HepG2 (cell line): ENCODE results near the gene IL6ST. TPM values are rescaled to one million over a fixed set of nuclear protein-coding genes. Genes with fewer than 3 reads are reported as not detected.
A peak's percentile ranks its signal among the peaks of the same experiment; 100 is the strongest.

Experiments
- CBX1 ChIP-seq: IDR thresholded peaks from one replicate; pipeline ENCODE4 v1.6.1; 2016; ENCODE audit warnings: antibody characterized with exemption, low read depth
- ISX ChIP-seq: sonication (generic); formaldehyde crosslinking; conservative IDR thresholded peaks from 2 replicates; pipeline ENCODE4 v1.5.0; 2020; ENCODE audit warnings: missing genetic modification reagents
- JDP2 ChIP-seq: sonication (generic); formaldehyde crosslinking; IDR thresholded peaks from 2 replicates; pipeline ENCODE4 v1.8.1; 2022; ENCODE audit warnings: missing genetic modification reagents, borderline replicate concordance
- KDM5B ChIP-seq: sonication (generic); formaldehyde crosslinking; IDR thresholded peaks from 2 replicates; pipeline ENCODE4 v1.4.0; 2020; ENCODE audit warnings: missing genetic modification reagents, mild to moderate bottlenecking, borderline replicate concordance
- MYNN ChIP-seq: sonication (generic); formaldehyde crosslinking; IDR thresholded peaks from 2 replicates; pipeline ENCODE4 v1.4.0; 2020; ENCODE audit warnings: mild to moderate bottlenecking, low read depth, missing genetic modification reagents
- NAIF1 ChIP-seq: sonication (generic); formaldehyde crosslinking; IDR thresholded peaks from 2 replicates; pipeline ENCODE4 v1.5.0; 2020; ENCODE audit warnings: mild to moderate bottlenecking, missing genetic modification reagents, borderline replicate concordance
- NCOA2 ChIP-seq: sonication (generic); formaldehyde crosslinking; IDR thresholded peaks from 2 replicates; pipeline ENCODE4 v1.8.0; 2022; ENCODE audit warnings: inconsistent platforms
- ZNF350 ChIP-seq: sonication (generic); formaldehyde crosslinking; IDR thresholded peaks from 2 replicates; pipeline ENCODE4 v1.4.0; 2020; ENCODE audit warnings: mild to moderate bottlenecking, low read depth, missing genetic modification reagents, borderline replicate concordance
- ZNF460 ChIP-seq: sonication (generic); formaldehyde crosslinking; IDR thresholded peaks from 2 replicates; pipeline ENCODE4 v1.5.1; 2020; ENCODE audit warnings: missing genetic modification reagents, mild to moderate bottlenecking, borderline replicate concordance
- ZNF549 ChIP-seq: sonication (generic); formaldehyde crosslinking; IDR thresholded peaks from 2 replicates; pipeline ENCODE4 v1.5.0; 2020; ENCODE audit warnings: missing genetic modification reagents
- ZNF775 ChIP-seq: sonication (generic); formaldehyde crosslinking; IDR thresholded peaks from 2 replicates; pipeline ENCODE4 v1.4.0; 2020; ENCODE audit warnings: missing genetic modification reagents, mild to moderate bottlenecking, moderate library complexity, borderline replicate concordance
- polyA plus RNA-seq, 8 experiments: library from polyadenylated mRNA; depleted of rRNA in 3 of 8; stranded (reverse) in 7 of 8; unstranded in 1 of 8; fragments of >200 nt; fragmentation: Illumina TruSeq in 4 of 8; extraction: Trizol in 4 of 8; gene quantifications; 2 replicates each; pipeline versions ENCODE4 v1.2.1 to v1.2.3, GENCODE V29; 2011 to 2016; ENCODE audit warnings: low read depth in 4 of 8, missing spikeins in 1 of 8, mixed read lengths in 1 of 8; ENCODE audit not compliant: insufficient read depth in 1 of 8
- total RNA-seq, 5 experiments: library from RNA; depleted of rRNA; stranded (reverse); fragments of >200 nt; fragmentation: Illumina TruSeq; extraction: Trizol; gene quantifications; 2 replicates each; pipeline ENCODE4 v1.2.3, GENCODE V29; 2016; ENCODE audit warnings: low read depth in 1 of 5
- TF ChIP-seq, protein P1 (sequence below): sonication (generic); formaldehyde crosslinking; IDR thresholded peaks from 2 replicates; pipeline ENCODE4 v1.4.0; 2020; ENCODE audit warnings: missing genetic modification reagents
- TF ChIP-seq, protein P2 (sequence below): IDR thresholded peaks from 2 replicates; pipeline ENCODE4 v1.6.1; 2016; ENCODE audit warnings: control low read depth
- TF ChIP-seq, protein P3 (sequence below): IDR thresholded peaks from 2 replicates; pipeline ENCODE4 v1.6.1; 2016; ENCODE audit warnings: missing compliant biosample characterization, missing genetic modification reagents, borderline replicate concordance
- TF ChIP-seq, protein P4 (sequence below): sonication (generic); formaldehyde crosslinking; IDR thresholded peaks from 2 replicates; pipeline ENCODE4 v1.4.0; 2020; ENCODE audit warnings: low read depth, missing genetic modification reagents
- TF ChIP-seq, protein P5 (sequence below): sonication (generic); formaldehyde crosslinking; IDR thresholded peaks from 2 replicates; pipeline ENCODE4 v1.5.1; 2020; ENCODE audit warnings: missing genetic modification reagents, mild to moderate bottlenecking, borderline replicate concordance

Gene IL6ST
- total and polyA plus RNA-seq, 2 of the 13 experiments (the other 11 are each of a cell fraction or from before 2014, with no cell fraction given), result 66.6 to 166 TPM

DNA sequence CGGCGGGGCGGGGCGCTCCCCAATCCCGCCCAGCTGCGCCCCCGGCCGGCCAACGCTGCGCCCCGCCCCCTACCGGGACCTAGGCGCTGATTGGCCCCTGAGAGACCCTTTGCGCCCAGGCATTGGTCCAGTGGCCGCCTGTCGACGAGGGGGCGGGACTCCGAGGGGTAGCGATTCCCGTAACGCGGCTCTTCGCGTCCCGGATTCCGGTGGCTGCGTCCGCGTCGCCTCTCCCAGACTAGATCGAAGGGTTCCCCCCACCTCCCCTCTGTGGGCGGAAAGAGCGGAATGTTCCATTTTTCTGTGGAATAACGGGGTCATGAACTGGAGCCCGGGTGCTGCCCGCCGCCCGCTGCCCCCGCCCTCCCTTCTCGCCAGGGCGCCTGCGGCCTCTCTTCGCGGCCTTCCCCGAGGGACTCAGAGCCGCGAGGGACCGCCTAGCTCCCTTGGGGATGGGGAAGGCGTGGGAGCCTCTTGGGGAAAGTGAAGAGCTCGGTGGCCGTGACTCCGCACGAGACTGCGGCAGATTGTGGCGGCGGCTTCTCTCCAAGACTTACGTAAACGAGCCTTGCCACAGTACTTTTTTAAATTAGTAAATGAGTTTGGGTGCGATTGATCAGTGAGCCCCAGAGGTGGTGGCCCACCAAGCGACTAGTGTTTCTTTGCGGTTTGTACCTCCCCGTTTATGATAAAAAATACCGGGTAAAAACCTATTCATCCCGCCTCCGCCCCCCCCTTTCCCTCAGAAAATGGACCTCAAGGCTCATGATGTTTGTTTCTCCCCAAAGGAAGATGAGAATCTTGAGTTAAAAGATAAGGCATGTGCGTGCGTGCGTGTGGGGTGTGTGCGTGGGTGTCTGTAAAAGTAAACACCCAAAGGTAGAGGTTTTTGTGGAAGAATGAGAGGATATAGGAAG, 493 bp upstream of the IL6ST start (continued):
- TF ChIP-seq, protein P1, sequence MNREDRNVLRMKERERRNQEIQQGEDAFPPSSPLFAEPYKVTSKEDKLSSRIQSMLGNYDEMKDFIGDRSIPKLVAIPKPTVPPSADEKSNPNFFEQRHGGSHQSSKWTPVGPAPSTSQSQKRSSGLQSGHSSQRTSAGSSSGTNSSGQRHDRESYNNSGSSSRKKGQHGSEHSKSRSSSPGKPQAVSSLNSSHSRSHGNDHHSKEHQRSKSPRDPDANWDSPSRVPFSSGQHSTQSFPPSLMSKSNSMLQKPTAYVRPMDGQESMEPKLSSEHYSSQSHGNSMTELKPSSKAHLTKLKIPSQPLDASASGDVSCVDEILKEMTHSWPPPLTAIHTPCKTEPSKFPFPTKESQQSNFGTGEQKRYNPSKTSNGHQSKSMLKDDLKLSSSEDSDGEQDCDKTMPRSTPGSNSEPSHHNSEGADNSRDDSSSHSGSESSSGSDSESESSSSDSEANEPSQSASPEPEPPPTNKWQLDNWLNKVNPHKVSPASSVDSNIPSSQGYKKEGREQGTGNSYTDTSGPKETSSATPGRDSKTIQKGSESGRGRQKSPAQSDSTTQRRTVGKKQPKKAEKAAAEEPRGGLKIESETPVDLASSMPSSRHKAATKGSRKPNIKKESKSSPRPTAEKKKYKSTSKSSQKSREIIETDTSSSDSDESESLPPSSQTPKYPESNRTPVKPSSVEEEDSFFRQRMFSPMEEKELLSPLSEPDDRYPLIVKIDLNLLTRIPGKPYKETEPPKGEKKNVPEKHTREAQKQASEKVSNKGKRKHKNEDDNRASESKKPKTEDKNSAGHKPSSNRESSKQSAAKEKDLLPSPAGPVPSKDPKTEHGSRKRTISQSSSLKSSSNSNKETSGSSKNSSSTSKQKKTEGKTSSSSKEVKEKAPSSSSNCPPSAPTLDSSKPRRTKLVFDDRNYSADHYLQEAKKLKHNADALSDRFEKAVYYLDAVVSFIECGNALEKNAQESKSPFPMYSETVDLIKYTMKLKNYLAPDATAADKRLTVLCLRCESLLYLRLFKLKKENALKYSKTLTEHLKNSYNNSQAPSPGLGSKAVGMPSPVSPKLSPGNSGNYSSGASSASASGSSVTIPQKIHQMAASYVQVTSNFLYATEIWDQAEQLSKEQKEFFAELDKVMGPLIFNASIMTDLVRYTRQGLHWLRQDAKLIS (CRISPR knock-in tag), result no peak
- TF ChIP-seq, protein P2, sequence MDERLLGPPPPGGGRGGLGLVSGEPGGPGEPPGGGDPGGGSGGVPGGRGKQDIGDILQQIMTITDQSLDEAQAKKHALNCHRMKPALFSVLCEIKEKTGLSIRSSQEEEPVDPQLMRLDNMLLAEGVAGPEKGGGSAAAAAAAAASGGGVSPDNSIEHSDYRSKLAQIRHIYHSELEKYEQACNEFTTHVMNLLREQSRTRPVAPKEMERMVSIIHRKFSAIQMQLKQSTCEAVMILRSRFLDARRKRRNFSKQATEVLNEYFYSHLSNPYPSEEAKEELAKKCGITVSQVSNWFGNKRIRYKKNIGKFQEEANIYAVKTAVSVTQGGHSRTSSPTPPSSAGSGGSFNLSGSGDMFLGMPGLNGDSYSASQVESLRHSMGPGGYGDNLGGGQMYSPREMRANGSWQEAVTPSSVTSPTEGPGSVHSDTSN (CRISPR knock-in tag), result peak; percentile 82
- TF ChIP-seq ZNF350 (peak; percentile 86), JDP2 (CRISPR knock-in tag) (no peak), ISX (CRISPR knock-in tag) (no peak), KDM5B (CRISPR knock-in tag) (peak; percentile 91), ZNF460 (no peak; the same call in 1 of the 2 replicates), NAIF1 (CRISPR knock-in tag) (peak; percentile 94), ZNF549 (CRISPR knock-in tag) (no peak), CBX1 (no peak), MYNN (CRISPR knock-in tag) (no peak), NCOA2 (peak; percentile 76), ZNF775 (CRISPR knock-in tag) (no peak)
- TF ChIP-seq, protein P3, sequence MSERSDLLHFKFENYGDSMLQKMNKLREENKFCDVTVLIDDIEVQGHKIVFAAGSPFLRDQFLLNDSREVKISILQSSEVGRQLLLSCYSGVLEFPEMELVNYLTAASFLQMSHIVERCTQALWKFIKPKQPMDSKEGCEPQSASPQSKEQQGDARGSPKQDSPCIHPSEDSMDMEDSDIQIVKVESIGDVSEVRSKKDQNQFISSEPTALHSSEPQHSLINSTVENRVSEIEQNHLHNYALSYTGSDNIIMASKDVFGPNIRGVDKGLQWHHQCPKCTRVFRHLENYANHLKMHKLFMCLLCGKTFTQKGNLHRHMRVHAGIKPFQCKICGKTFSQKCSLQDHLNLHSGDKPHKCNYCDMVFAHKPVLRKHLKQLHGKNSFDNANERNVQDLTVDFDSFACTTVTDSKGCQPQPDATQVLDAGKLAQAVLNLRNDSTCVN, result no peak
- TF ChIP-seq, protein P4, sequence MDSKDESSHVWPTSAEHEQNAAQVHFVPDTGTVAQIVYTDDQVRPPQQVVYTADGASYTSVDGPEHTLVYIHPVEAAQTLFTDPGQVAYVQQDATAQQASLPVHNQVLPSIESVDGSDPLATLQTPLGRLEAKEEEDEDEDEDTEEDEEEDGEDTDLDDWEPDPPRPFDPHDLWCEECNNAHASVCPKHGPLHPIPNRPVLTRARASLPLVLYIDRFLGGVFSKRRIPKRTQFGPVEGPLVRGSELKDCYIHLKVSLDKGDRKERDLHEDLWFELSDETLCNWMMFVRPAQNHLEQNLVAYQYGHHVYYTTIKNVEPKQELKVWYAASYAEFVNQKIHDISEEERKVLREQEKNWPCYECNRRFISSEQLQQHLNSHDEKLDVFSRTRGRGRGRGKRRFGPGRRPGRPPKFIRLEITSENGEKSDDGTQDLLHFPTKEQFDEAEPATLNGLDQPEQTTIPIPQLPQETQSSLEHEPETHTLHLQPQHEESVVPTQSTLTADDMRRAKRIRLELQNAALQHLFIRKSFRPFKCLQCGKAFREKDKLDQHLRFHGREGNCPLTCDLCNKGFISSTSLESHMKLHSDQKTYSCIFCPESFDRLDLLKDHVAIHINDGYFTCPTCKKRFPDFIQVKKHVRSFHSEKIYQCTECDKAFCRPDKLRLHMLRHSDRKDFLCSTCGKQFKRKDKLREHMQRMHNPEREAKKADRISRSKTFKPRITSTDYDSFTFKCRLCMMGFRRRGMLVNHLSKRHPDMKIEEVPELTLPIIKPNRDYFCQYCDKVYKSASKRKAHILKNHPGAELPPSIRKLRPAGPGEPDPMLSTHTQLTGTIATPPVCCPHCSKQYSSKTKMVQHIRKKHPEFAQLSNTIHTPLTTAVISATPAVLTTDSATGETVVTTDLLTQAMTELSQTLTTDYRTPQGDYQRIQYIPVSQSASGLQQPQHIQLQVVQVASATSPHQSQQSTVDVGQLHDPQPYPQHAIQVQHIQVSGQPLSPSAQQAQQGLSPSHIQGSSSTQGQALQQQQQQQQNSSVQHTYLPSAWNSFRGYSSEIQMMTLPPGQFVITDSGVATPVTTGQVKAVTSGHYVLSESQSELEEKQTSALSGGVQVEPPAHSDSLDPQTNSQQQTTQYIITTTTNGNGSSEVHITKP, result peak; percentile 98
- TF ChIP-seq, protein P5, sequence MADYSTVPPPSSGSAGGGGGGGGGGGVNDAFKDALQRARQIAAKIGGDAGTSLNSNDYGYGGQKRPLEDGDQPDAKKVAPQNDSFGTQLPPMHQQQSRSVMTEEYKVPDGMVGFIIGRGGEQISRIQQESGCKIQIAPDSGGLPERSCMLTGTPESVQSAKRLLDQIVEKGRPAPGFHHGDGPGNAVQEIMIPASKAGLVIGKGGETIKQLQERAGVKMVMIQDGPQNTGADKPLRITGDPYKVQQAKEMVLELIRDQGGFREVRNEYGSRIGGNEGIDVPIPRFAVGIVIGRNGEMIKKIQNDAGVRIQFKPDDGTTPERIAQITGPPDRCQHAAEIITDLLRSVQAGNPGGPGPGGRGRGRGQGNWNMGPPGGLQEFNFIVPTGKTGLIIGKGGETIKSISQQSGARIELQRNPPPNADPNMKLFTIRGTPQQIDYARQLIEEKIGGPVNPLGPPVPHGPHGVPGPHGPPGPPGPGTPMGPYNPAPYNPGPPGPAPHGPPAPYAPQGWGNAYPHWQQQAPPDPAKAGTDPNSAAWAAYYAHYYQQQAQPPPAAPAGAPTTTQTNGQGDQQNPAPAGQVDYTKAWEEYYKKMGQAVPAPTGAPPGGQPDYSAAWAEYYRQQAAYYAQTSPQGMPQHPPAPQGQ (CRISPR knock-in tag), result no peak
